HepG2 (cell line): ENCODE data around the gene MRPL43. TPM values are rescaled to one million over a fixed set of nuclear protein-coding genes. Genes with fewer than 3 reads are reported as not detected.

Experiments used
- ARHGAP35 ChIP-seq: sonication (generic); formaldehyde crosslinking; IDR thresholded peaks from 2 replicates; pipeline ENCODE4 v1.9.0; 2022; ENCODE audit warnings: mild to moderate bottlenecking, inconsistent platforms, moderate library complexity, missing genetic modification reagents, borderline replicate concordance
- GABPB1 ChIP-seq: IDR thresholded peaks from 2 replicates; pipeline ENCODE4 v1.6.1; 2016; ENCODE audit warnings: mild to moderate bottlenecking, missing genetic modification reagents, moderate library complexity, missing compliant biosample characterization
- HNF4A ChIP-seq: sonication (generic); formaldehyde crosslinking; IDR thresholded peaks from 2 replicates; pipeline ENCODE4 v1.4.0; 2020; ENCODE audit warnings: missing genetic modification reagents
- HOXA9 ChIP-seq: sonication (generic); formaldehyde crosslinking; IDR thresholded peaks from 2 replicates; pipeline ENCODE4 v1.8.1; 2022; ENCODE audit warnings: missing genetic modification reagents, mild to moderate bottlenecking, moderate library complexity, borderline replicate concordance
- MBD4 ChIP-seq: IDR thresholded peaks from 2 replicates; pipeline ENCODE4 v1.6.1; 2012; ENCODE audit warnings: low read length, inconsistent platforms, borderline replicate concordance
- POLR2A ChIP-seq, 2 experiments: IDR thresholded peaks; 2 replicates each; pipeline ENCODE4 v1.6.1; 2011; ENCODE audit warnings: low read depth in 2 of 2, low read length in 2 of 2, mild to moderate bottlenecking in 1 of 2, moderate library complexity in 1 of 2; ENCODE audit not compliant: insufficient read depth in 1 of 2
- POLR2AphosphoS5 ChIP-seq: IDR thresholded peaks from 2 replicates; pipeline ENCODE4 v1.6.1; 2012; ENCODE audit warnings: low read depth, low read length
- RXRB ChIP-seq: IDR thresholded peaks from 2 replicates; pipeline ENCODE4 v1.6.1; 2016; ENCODE audit warnings: borderline replicate concordance, missing genetic modification reagents, missing compliant biosample characterization
- TP53 ChIP-seq: sonication (generic); formaldehyde crosslinking; conservative IDR thresholded peaks from 2 replicates; pipeline ENCODE4 v1.4.0; 2020; ENCODE audit warnings: missing genetic modification reagents
- XRCC5 ChIP-seq: fragments of 200-400 bp; formaldehyde crosslinking; optimal IDR thresholded peaks from 2 replicates; pipeline ENCODE3; 2017; ENCODE audit warnings: mild to moderate bottlenecking, low read length
- ZBTB25 ChIP-seq: IDR thresholded peaks from 2 replicates; pipeline ENCODE4 v1.6.1; 2018; ENCODE audit warnings: missing genetic modification reagents
- ZBTB38 ChIP-seq: sonication (generic); formaldehyde crosslinking; IDR thresholded peaks from 2 replicates; pipeline ENCODE4 v1.5.1; 2020; ENCODE audit warnings: mild to moderate bottlenecking, missing genetic modification reagents
- ZNF143 ChIP-seq: sonication (generic); formaldehyde crosslinking; IDR thresholded peaks from 2 replicates; pipeline ENCODE4 v1.4.0; 2020; ENCODE audit warnings: missing genetic modification reagents
- ZNF468 ChIP-seq: sonication (generic); formaldehyde crosslinking; IDR thresholded peaks from 2 replicates; pipeline ENCODE4 v1.8.0; 2022; ENCODE audit warnings: mild to moderate bottlenecking, moderate library complexity, missing genetic modification reagents
- ZNF501 ChIP-seq: sonication (generic); formaldehyde crosslinking; IDR thresholded peaks from 2 replicates; pipeline ENCODE4 v1.5.1; 2020; ENCODE audit warnings: mild to moderate bottlenecking, moderate library complexity, missing genetic modification reagents
- ZNF580 ChIP-seq: IDR thresholded peaks from 2 replicates; pipeline ENCODE4 v1.6.1; 2016; ENCODE audit warnings: low read depth, borderline replicate concordance
- ZNF597 ChIP-seq: sonication (generic); formaldehyde crosslinking; IDR thresholded peaks from 2 replicates; pipeline ENCODE4 v1.5.0; 2020; ENCODE audit warnings: missing genetic modification reagents
- polyA plus RNA-seq, 8 experiments: library from polyadenylated mRNA; depleted of rRNA in 3 of 8; stranded (reverse) in 7 of 8; unstranded in 1 of 8; fragments of >200 nt; fragmentation: Illumina TruSeq in 4 of 8; extraction: Trizol in 4 of 8; gene quantifications; 2 replicates each; pipeline versions ENCODE4 v1.2.1 to v1.2.3, GENCODE V29; 2011 to 2016; ENCODE audit warnings: low read depth in 4 of 8, missing spikeins in 1 of 8, mixed read lengths in 1 of 8; ENCODE audit not compliant: insufficient read depth in 1 of 8
- total RNA-seq, 5 experiments: library from RNA; depleted of rRNA; stranded (reverse); fragments of >200 nt; fragmentation: Illumina TruSeq; extraction: Trizol; gene quantifications; 2 replicates each; pipeline ENCODE4 v1.2.3, GENCODE V29; 2016; ENCODE audit warnings: low read depth in 1 of 5
- TF ChIP-seq, protein P1 (sequence below): sonication (generic); formaldehyde crosslinking; IDR thresholded peaks from 2 replicates; pipeline ENCODE4 v1.9.0; 2021; ENCODE audit warnings: missing genetic modification reagents, mild to moderate bottlenecking, borderline replicate concordance
- TF ChIP-seq, protein P2 (sequence below): sonication (generic); formaldehyde crosslinking; IDR thresholded peaks from 2 replicates; pipeline ENCODE4 v1.5.0; 2020; ENCODE audit warnings: missing genetic modification reagents
- TF ChIP-seq, protein P3 (sequence below), 2 experiments: sonication (generic) in 1 of 2; formaldehyde crosslinking in 1 of 2; IDR thresholded peaks; 2 replicates each; pipeline versions ENCODE4 v1.4.0 to v1.6.1; 2016 to 2020; ENCODE audit warnings: borderline replicate concordance in 1 of 2, low read depth in 1 of 2, mild to moderate bottlenecking in 1 of 2, missing genetic modification reagents in 1 of 2

MRPL43 gene
- total and polyA plus RNA-seq, 2 of the 13 experiments (the other 11 are each of a cell fraction or from before 2014, with no cell fraction given): 71.0 to 73.7 TPM

DNA sequence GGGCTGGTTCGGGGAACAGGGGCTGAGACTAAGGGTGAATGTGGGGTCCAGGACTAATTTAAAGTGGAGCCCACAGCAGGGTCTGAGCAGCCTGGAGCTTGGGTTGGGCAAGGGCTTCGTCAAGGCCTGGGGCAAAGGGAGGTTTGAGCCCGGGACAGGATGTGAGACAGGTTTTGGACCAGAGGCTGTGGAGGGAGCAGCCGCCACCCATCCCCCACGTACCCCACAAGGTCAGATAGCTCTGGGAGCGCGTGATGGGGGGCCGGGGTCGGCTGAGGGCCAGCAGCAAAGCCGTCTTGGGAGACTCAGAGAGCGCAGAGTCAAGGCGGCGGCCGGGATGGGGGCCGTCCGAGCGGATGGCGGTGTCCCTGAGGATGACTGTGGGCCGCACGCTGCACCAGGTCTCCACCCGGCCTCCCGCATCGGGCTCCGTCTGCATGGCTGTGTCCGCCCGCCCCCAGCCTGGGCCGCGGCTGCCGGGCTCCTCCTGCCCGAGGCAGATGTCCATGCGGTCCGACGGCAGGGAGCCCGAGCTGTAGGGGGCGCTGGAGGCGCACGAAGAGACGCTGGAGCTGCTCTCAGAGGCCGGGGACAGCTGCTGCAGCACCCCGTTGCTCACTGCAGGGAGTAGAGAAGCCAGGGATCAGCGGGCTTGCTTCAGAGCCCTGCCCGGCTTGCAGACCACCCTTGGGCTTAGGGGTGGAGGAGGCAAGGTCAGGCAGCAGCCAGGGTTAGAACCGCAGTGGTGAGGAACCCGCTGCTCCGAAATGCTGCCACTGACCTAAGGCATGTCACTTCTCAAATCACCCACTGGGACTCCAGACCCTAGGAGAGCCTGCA, 31.5 kb upstream of the MRPL43 start (continued):
- TF ChIP-seq, protein P1, sequence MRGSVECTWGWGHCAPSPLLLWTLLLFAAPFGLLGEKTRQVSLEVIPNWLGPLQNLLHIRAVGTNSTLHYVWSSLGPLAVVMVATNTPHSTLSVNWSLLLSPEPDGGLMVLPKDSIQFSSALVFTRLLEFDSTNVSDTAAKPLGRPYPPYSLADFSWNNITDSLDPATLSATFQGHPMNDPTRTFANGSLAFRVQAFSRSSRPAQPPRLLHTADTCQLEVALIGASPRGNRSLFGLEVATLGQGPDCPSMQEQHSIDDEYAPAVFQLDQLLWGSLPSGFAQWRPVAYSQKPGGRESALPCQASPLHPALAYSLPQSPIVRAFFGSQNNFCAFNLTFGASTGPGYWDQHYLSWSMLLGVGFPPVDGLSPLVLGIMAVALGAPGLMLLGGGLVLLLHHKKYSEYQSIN (CRISPR knock-in tag): no peak
- TF ChIP-seq GABPB1 (CRISPR knock-in tag): peak; percentile 75
- no peak for TF ChIP-seq HNF4A (CRISPR knock-in tag)
- no peak for TF ChIP-seq POLR2A (IDR thresholded peaks at IDR 0.05; ENCODE audit: insufficient read depth in 1 of 2, low read depth in 2 of 2, low read length in 2 of 2)
- 0 out of 2 replicates have a peak, but pooled peaks have one; percentile 33 for TF ChIP-seq RXRB
- no peak for TF ChIP-seq POLR2AphosphoS5
- no peak for TF ChIP-seq ZNF143
- TF ChIP-seq, protein P2, sequence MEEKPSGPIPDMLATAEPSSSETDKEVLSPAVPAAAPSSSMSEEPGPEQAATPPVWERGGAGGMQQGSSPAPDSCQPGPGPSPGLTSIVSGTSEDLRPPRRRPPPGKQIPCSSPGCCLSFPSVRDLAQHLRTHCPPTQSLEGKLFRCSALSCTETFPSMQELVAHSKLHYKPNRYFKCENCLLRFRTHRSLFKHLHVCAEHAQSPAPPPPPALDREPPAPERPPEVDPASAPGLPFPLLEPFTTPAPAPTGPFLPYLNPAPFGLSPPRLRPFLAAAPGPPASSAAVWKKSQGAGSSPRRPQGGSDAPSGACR (CRISPR knock-in tag): no peak
- no peak for TF ChIP-seq MBD4
- TF ChIP-seq, protein P3, sequence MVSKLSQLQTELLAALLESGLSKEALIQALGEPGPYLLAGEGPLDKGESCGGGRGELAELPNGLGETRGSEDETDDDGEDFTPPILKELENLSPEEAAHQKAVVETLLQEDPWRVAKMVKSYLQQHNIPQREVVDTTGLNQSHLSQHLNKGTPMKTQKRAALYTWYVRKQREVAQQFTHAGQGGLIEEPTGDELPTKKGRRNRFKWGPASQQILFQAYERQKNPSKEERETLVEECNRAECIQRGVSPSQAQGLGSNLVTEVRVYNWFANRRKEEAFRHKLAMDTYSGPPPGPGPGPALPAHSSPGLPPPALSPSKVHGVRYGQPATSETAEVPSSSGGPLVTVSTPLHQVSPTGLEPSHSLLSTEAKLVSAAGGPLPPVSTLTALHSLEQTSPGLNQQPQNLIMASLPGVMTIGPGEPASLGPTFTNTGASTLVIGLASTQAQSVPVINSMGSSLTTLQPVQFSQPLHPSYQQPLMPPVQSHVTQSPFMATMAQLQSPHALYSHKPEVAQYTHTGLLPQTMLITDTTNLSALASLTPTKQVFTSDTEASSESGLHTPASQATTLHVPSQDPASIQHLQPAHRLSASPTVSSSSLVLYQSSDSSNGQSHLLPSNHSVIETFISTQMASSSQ (IDR thresholded peaks at IDR 0.05; ENCODE audit: low read depth): no peak
- TF ChIP-seq, protein P3 (CRISPR knock-in tag; IDR thresholded peaks at IDR 0.05; ENCODE audit: borderline replicate concordance): no peak
- TF ChIP-seq TP53 (CRISPR knock-in tag): no peak
- peak; percentile 66; the same call in 1 of the 2 replicates for TF ChIP-seq ZBTB25
- no peak for TF ChIP-seq ZNF468 (CRISPR knock-in tag)
- TF ChIP-seq HOXA9: no peak
- TF ChIP-seq ZNF597 (CRISPR knock-in tag): no peak
- TF ChIP-seq ZBTB38: 0 out of 2 replicates have a peak, but pooled peaks have one; percentile 50
- TF ChIP-seq ZNF580 (CRISPR knock-in tag): 0 out of 2 replicates have a peak, but pooled peaks have one; percentile 56
- no peak for TF ChIP-seq ZNF501 (CRISPR knock-in tag)
- peak; percentile 79 for TF ChIP-seq XRCC5
- no peak for TF ChIP-seq ARHGAP35 (CRISPR knock-in tag)
